IMR-90 (cell line): Measurements from ENCODE around the gene COPS7A.

Experiments
- CHD1 ChIP-seq: IDR thresholded peaks from 2 replicates; pipeline ENCODE4 v1.6.1; 2012; ENCODE audit warnings: low read depth, low read length, improper control_type of control experiment
- CTCF ChIP-seq: conservative IDR thresholded peaks from 2 replicates; pipeline ENCODE4 v1.5.1; 2012; ENCODE audit warnings: mild to moderate bottlenecking, low read depth, low read length, improper control_type of control experiment
- MAFK ChIP-seq: IDR thresholded peaks from 2 replicates; pipeline ENCODE4 v1.6.1; 2012; ENCODE audit warnings: low read depth, low read length, improper control_type of control experiment
- POLR2A ChIP-seq: IDR thresholded peaks from 2 replicates; pipeline ENCODE4 v1.6.1; 2012; ENCODE audit warnings: mild to moderate bottlenecking, low read depth, low read length
- RAD21 ChIP-seq: IDR thresholded peaks from 2 replicates; pipeline ENCODE4 v1.6.1; 2012; ENCODE audit warnings: low read length, improper control_type of control experiment

GRCh38 chr12:6722863-6723262 is 983 bp upstream of the COPS7A start:
- TF ChIP-seq CTCF (no peak), POLR2A (no peak), CHD1 (no peak), MAFK (no peak), RAD21 (no peak)
